GM21367 (cell line): ENCODE data around the gene LRRC47.

Experiments used
- ATAC-seq: cut with Tn5 transposase; IDR thresholded peaks from one replicate; pipeline ENCODE4 v1.9.1; 2021; ENCODE audit not compliant: unreplicated experiment

LRRC47 gene

DNA sequence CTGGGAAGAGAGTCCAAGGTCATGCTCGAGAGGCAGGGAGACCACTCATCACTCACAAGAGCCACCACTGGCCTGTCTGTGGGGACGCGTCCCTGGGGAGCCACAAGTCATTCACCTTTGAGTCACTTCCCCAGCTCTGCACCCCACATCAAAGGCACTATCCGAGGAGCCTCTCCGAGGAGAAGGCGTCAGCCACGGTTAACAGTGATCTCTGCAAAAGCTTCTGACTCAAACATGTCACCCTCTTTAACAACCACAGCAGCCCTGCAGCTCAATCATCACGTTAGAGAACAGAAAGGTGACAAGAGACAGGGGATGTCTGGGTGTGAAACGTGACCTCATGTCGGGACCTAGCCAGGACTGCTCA, 9.0 kb downstream of the LRRC47 start:
- ATAC-seq, result no peak

DNA sequence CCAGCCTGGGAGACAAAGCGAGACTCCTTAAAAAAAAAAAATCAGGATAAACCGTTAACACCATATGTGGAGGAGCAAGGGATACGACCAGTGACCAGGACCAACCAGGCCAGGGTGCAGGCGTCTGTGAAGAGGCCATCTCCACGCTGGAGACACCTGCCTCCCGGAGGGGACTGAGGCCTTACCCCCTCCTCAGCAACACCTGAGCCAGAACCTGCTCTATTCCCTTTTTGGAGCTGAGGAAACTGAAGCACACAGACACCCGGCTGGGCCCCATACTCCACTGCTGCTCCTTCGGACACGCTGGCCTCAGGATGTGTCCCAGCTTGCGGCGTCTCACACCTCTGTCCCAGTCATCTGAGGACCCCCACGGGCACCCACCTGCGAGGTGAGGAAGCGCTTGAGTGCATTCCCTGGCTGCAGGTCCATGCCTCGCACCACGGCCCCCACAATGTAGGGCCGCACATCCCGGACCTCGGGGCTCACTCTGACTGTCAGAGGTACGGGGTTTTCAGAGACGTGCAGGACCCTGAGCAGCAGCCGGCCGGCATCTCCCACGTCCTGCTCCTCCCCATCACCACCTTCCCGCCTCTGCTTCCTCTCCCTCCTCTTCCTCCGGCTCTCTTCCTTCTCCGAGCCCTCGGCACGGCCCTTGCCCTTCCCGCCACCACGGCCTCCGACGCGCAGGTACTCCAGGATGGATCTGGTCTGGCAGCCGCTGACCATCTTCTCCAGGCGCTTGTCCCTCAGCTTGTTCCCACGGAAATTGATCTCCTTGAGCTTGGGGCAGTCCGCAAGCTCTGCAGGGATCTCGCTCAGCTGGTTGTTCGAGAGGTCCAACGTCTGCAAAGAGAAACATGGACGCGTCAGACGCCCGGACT, 9.6 kb downstream of the LRRC47 start:
- no peak for ATAC-seq

DNA sequence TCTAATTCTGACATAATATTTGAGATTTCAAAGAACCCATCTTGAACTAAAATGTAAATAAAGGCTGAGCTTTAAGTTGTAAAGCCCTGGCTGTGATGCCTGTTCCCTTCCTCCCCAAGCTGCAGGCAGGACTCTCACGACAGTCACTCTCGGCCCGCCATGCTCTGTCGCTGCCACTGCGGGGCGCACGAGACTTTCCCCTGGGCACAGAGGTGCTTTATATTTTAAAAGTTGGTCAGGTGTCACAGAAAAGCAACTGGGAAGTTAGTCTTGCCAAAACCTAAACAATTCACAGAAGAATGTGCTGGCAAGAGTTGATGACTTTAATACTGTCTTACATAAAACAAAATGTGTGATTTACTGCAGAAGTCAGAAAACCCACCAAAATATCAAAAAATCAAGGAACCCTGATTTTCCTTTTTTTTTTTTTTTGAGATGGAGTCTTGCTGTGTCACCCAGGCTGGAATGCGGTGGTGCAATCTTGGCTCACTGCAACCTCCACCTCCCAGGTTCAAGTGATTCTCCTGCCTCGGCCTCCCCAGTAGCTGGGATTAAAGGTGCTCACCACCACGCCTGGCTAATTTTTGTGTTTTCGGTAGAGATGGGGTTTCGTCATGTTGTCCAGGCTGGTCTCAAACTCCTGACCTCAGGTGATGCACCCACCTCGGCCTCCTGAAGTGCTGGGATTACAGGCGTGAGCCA, 10.7 kb downstream of the LRRC47 start:
- no peak for ATAC-seq

DNA sequence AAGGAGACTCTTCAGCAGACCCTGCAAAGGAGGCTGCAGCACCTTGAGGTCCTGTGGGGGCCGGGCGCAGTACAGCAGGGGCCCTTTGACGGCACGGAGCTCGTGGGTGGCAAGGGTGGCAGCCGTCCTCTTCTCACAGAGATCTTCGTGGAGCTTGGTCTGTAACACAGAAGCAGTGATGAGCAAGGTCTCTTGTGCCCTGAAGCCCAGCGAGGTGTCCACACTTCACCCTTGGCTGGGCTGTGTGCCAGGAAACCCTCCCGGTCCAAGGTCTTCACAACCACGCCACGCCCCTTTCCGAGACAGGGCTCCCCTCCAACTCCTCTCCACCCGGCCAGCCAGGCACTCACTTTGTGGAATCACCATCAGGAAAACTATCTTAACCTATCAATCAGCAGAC, 11.3 kb downstream of the LRRC47 start:
- ATAC-seq, result no peak

DNA sequence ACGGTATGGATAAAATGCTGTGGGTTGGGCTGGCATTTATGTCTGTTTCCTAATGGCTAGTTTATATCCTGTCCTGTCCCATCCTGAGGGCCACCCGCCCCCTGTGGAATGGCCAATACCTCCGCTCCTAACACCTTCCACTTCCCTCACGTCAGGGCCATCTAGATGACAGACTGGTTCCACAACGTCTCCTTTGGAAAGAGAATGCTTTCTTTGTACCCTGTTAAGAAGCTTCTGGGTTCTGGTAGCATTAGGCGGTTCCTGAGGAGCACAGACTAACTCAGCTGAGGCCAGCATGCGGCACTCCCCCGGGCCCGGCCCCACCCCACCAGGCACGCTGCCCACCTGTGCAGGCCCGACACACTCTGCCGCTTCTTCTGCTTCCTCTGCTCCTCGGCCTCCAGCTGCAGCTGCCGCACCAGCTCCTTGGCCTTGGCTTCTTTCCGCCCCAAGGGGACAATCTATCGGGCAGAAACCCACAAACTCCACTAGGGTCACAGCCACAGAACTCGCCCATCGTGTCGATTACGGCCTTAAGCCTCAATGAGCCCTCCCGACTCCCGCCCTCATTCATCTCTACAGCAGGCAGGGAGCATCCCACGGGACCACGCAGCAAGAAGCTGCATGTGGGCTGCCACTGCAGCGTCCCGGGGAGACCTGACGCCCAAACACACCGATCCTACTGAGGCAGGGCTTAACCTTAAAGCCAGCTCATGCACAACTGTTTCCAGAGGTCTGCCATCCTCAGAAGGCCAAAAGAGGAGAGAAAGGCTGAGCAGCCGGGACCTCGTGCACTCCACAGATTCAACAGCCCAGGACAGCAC, 12.4 kb downstream of the LRRC47 start:
- ATAC-seq, result no peak

DNA sequence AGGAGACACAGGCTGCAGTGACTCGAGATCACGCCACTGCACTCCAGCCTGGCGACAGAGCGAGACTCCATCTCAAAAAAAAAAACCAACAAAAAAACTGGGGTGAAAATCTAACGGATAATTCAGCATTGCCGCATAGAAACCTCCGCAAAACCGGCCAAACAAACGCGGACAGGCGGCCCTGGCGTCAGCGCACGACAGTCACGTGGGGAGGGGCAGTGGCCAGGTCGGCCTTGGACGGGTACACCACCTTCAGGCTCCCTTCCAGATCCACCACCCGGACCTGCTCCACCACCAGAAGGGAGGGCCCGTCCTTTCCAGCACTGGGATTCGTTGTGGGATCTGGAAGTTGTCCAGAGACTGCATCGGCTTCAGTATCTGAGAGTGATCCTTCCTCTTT, 15.4 kb downstream of the LRRC47 start:
- ATAC-seq, result no peak

DNA sequence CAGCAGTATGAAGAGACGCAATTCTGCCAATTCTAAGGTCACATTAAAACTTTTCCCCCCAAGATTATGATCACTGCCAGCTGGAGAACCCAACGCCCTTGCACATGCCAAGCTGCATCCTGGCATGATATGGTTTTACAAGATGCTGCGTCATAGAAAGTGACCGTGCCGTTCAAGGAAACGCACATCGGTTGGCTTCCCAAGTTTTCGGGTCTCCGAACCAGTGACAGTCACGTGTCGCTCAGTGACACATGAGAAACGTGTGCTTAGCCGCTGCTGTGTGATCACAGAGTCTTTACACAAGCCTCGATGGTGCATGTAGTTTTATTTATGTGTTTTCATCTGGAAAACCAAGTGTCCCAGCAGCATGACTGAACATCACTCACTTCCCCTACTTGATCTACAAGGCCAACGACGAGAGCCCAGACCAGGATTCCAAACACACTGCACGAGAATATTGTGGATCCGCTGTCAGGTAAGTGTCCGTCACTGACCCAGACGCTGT, 16.3 kb downstream of the LRRC47 start:
- no peak for ATAC-seq

DNA sequence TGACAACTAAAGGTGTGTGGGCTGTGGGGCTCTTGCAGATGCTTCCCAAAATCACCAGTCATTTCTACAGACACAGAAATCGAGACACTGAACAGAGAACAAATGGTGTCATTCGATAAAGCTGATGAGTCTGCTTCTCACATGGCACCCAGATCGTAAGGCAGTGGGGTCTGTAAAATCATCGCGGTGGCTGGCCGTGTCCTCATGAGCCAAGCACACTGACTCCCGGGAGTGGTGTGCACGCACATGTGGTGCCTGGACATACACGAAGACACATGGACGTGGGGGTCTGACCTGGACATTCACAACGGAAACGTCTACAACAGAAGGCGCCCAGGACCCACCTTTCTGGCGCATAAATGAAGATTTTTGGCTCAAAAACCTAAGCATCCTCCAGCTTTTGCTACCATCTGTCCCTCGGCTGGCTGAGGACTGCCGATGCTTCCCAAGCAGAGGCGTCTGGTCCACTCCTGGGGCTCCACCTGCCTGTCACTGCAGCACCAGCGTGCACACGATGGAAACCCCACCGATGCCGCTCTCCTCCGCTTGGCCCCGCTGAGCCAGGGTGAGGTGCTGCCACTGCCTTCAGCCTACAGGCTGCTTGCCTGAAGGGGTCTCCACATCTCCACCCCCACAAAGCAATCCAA, 16.9 kb downstream of the LRRC47 start:
- no peak for ATAC-seq

DNA sequence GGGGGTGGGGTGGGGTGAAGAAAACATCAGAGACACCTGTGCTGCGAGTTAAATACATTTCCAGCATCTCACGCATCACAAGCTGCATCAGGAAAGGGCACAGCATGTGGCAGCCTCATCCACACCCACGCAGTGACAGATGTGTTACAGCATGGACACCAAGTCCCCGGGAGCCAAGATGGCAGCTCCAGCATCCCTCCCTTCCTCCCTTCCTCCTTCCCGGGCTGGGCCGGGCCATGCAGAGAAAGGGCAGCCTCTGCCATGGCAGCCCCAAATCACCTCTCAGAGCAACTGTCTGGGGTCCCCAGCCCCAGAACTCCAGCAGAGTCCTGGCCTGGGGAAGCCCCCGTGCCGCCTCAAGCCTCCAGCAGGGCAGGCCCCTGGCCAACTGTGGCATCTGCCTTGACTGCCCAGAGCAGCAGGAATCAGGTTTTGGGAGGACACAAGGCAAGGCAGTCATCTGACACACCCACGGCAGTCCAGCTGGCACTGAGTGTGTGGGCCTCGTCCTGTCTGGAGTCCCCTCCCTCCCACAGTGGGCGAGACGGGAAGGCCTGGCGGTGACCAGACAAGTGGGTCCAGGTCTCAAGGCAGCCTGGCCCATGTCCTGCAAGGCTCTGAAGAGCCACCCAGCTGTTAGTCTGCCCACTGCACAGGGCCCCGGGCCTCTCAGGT, 17.6 kb downstream of the LRRC47 start:
- ATAC-seq, result no peak

DNA sequence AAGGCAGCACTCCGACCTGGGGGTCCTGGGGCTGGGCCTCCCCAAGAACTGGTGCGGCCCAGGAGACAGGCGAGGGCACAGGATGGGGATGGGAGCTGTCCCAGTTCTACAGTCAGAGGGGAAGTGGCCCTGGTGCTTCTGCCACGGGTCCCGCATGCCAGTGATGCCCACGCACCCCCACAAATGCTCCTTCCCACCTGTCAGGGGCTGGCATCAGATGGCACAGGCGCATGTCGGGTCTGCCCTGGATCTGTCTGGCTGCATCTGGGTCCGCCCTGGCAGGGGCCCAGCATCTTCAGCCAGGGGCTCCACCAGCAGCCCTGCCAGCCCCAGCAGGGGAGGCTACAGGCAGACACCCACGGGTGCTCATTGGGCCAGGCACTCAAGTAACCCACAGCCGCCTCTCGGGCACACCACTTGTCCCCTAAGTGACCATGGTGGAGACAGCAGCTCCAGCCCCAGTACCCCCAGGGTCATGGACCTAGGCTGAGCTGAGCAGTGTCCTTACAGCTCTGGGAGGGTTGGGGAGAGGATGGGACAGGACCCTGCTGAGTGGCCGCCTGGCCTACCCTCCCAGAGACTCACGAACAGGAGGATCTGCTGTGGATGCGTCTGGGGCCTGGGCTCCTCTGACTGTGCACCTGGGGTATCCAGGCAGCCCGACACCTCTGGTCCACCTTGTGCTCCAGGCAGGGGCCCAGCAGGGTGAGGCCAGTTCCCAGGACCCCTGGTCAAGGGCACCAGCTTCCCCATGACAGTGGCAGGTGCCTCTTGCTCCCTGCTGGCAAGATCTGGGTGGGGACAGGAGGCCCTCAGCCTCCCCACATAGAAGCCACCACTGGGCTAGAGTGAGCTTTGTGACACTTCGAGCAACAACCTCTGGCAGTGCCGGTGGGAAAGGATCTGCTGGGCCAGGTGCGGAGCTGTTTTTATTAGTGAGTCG, 18.4 kb downstream of the LRRC47 start:
- ATAC-seq, result no peak

DNA sequence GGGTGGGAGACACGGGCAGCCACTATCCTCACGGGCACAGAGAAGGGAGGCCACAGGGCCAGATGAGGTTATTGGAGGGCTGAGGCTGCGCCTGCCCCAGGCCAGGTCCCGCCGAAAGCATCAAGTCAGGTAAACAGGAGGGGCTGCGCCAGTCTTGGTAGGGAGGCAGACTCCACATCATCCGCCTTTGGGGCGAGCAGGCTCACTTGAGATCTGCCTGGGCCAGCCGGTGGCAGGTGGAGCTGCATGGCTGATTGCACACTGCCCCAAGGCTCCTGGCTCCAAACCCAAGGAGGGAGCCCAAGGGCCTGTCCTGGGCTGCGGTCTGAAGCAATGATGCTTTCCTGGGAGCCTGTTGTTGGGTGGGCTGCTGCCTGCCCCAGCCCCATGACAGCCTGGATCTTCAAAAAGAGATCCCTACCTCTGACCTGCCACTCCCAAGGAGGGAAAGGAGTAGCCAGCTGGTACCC, 19.2 kb downstream of the LRRC47 start:
- ATAC-seq, result no peak

DNA sequence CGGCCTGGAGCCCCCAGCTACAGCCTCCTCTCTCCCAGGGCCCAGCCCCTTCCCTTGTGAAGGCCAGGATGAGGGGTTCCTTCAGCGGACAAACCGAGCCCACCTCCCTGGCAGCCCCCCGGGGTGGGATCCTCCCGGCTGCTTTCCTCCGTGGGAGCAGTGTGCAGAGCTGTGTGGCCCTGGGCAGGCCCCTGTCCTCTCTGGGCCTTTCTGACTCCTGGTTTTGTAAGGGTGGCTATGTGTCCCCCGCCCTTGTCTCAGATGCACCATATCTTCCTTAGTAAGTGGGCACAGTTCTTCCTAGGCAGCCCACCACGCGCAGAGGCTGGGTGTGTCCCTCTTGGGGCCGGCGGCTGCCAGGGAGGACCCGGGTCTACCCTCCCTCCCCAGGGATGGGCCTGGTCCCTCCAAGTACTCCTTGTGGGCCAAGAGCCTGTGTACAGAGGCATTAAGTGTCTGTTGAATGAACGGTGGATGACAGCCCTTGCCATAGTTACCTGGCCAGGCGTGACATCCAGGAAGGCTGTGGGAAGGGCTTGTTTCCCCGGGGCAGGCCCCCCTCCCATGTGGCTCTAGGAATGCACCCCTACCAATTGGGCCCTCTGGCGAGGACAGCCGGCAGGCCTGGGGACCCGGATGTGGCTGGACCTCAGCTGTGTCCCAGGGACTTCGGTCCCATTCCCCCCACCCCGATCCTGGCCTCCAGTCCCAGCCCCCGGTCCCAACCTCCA, 19.9 kb downstream of the LRRC47 start:
- ATAC-seq, result no peak

DNA sequence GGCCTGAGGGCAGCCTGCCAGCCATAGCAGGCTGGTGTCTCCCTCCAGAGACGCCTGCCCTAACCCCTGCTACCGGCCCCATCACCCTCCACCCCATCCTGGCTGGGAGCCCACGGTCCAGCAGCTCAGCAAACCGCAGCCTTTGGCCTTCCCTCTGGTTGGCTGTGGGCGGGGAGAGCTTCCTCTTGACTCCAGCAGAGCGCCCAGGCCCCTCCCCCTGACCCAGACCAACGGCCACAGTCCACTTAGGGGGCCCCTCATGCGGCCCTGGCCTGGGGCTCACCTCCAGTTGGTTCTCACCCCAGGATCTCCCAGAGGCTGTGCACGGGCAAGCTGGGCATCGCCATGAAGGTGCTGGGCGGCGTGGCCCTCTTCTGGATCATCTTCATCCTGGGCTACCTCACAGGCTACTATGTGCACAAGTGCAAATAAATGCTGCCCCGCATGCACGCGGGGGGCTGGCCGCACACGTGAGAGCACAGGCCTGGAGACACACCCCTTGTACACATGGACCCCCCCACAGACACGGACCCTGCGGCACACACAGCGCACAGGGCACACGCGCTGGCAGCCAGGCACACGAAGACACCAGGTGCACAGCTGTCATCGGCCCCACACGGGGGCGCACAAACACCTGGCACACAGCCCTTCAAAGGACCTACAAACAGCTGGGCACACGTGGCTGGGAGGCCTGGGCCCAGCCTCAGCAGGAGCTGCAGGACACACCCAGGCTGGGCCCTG, 20.6 kb downstream of the LRRC47 start:
- ATAC-seq, result no peak

DNA sequence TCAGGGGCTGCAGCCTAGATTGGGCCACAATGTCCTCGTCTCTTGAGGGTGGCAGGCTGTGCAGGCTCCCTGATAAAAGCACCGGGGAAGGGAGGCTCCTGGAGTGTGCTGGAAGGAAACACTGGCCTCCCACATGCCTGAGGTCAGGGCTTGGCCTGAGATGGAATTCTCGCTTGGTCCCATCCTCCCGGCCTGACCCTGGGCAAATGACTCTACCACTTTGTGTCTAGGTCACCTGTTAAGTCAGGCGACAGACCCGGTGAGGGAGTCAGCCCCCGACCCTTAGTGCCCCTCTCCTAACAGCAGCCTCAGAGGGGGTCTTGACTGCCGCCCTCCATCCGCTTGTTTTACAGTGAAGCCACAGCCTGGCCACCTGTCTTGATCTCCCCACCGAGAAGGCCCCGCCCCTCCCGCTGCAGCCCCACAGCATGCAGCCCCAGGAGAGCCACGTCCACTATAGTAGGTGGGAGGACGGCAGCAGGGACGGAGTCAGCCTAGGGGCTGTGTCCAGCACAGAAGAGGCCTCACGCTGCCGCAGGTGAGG, 21.3 kb downstream of the LRRC47 start:
- no peak for ATAC-seq

DNA sequence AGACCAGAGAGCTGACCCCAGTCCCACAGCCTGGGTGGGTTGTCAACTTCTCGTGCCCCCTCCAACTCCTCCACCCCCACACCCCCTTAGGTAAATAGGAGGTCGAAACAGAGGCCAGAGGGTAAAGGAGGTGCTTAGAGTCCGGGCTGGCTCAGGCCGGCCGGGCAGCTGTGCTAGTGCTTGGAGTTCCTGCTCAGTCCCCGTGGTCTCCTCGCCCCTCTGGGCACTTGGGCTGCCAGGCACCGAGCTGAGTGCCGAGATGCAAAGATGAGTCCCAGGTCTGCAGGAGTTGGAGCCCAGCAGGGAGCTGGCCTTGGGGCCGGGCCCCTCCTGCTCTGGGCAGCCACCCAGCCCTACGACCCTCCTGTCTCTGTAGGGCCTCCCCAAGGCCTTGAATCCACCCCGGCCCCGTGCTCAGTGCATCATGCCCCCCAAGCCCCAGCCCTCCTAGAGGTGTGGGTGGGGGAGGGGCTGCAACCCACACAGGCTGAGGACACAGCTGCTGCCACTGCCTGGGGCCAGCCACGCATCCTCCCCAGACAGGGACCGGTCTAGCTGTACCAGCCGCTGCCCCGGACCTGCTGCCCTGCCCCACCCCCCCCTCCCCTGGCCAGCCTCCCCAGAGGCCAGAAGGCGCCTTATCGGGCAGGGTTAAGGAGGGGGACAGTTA, 21.9 kb downstream of the LRRC47 start:
- no peak for ATAC-seq

DNA sequence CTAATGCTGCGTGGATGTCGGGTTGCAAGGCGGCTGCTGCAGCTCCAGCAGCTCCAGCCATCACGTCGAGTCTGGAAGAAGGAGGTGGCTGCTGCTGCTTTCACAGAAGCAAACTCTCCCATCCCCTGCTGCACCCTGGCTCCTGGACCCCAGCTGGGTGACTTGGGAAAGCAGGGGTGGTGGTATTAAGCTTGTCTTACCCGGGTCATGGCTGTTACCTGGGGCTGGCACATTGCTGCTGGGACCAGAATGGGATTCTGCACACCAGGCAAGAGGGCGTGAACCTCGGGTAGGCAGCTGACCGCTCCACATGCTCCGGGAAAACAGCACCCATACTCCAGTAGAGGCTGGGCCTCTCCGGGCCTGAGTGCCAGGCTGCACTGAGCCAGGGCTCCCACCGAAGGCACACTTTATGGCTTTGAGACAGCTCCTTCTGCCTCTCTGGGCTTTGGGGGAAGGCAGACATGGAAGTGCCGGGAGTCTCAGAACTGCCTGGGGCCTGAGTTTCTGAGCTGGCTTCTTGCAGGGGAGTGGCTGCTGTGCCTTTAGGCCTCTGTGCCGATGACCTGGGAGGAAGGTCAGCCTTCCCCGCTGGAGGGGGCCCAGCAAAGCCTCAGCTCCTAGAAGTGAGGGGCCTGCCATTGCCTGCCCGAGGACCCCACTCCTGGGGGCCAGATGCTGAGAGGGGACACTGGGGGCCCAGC, 22.6 kb downstream of the LRRC47 start:
- no peak for ATAC-seq
